GM23338 (cell line): ENCODE measurements around the gene ZNF581. TPM values are rescaled to one million over a fixed set of nuclear protein-coding genes. Genes with fewer than 3 reads are reported as not detected.

Source experiments
- ATAC-seq: fragments of 200-7000 bp; cut with Tn5 transposase; 3 replicates; pipeline ENCODE4 v1.9.1; 2020
- DNase-seq: peaks from one replicate; pipeline ENCODE4 v3.0.0-alpha.2; 2015; ENCODE audit warnings: low spot score
- H2AFZ ChIP-seq: fragments of 200-600 bp; sonication (generic); 2 replicates; pipeline ENCODE4 v1.8.0; 2016; ENCODE audit warnings: antibody characterized with exemption, mild to moderate bottlenecking, moderate library complexity
- H3F3A ChIP-seq: fragments of 200-600 bp; sonication (generic); replicated peaks from 2 replicates; pipeline ENCODE4 v1.8.0; 2017; ENCODE audit warnings: antibody characterized with exemption, mixed run types, low read depth
- H3K27ac ChIP-seq: fragments of 200-600 bp; sonication (generic); 2 replicates; pipeline ENCODE4 v1.6.1; 2016; ENCODE audit warnings: low read depth
- H3K27me3 ChIP-seq: fragments of 200-600 bp; sonication (generic); 2 replicates; pipeline ENCODE4 v1.8.0; 2016; ENCODE audit warnings: mild to moderate bottlenecking, mixed run types, moderate library complexity; ENCODE audit not compliant: insufficient read depth
- H3K36me3 ChIP-seq: fragments of 200-600 bp; sonication (generic); 2 replicates; pipeline ENCODE4 v1.8.0; 2016; ENCODE audit warnings: mild to moderate bottlenecking; ENCODE audit not compliant: insufficient read depth
- H3K4me1 ChIP-seq: fragments of 200-600 bp; sonication (generic); 2 replicates; pipeline ENCODE4 v1.8.0; 2016; ENCODE audit warnings: mild to moderate bottlenecking, moderate library complexity; ENCODE audit not compliant: insufficient read depth
- H3K4me2 ChIP-seq: fragments of 200-600 bp; sonication (generic); 2 replicates; pipeline ENCODE4 v1.7.1; 2017; ENCODE audit warnings: mixed run types
- H3K4me3 ChIP-seq: fragments of 200-600 bp; sonication (generic); 2 replicates; pipeline ENCODE4 v1.6.1; 2016; ENCODE audit warnings: mixed run types
- H3K79me2 ChIP-seq: fragments of 200-600 bp; sonication (generic); replicated peaks from 2 replicates; pipeline ENCODE4 v1.8.0; 2017; ENCODE audit warnings: mild to moderate bottlenecking; ENCODE audit not compliant: insufficient read depth
- H3K9me2 ChIP-seq: fragments of 200-600 bp; sonication (generic); 2 replicates; pipeline ENCODE4 v1.8.0; 2017; ENCODE audit not compliant: insufficient read depth
- H4K20me1 ChIP-seq: fragments of 200-600 bp; sonication (generic); replicated peaks from 2 replicates; pipeline ENCODE4 v1.8.0; 2017; ENCODE audit warnings: mild to moderate bottlenecking; ENCODE audit not compliant: insufficient read depth
- H3K27ac Mint-ChIP-seq: 2 replicates; pipeline ENCODE4 v1.8.0; 2020; ENCODE audit warnings: inconsistent platforms, mild to moderate bottlenecking, moderate library complexity, mixed read lengths
- H3K27me3 Mint-ChIP-seq: 3 replicates; pipeline ENCODE4 v1.8.0; 2022; ENCODE audit warnings: low read depth, mild to moderate bottlenecking, moderate library complexity, mixed read lengths, inconsistent platforms; ENCODE audit not compliant: insufficient read depth, poor library complexity
- H3K36me3 Mint-ChIP-seq: 3 replicates; pipeline ENCODE4 v1.8.0; 2021; ENCODE audit warnings: low read depth, mild to moderate bottlenecking, inconsistent platforms, moderate library complexity, mixed read lengths
- H3K4me1 Mint-ChIP-seq: 3 replicates; pipeline ENCODE4 v1.8.0; 2020; ENCODE audit warnings: mild to moderate bottlenecking, inconsistent platforms, mixed read lengths
- H3K4me3 Mint-ChIP-seq: 3 replicates; pipeline ENCODE4 v1.8.0; 2021; ENCODE audit warnings: moderate library complexity, mild to moderate bottlenecking, inconsistent platforms, mixed read lengths
- H3K9me3 Mint-ChIP-seq: 3 replicates; pipeline ENCODE4 v1.8.0; 2020; ENCODE audit warnings: moderate library complexity, mild to moderate bottlenecking, inconsistent platforms, mixed read lengths
- CREB1 ChIP-seq: fragments of 250-450 bp; sonication (Bioruptor Pico); IDR thresholded peaks from 2 replicates; pipeline ENCODE4 v1.5.0; 2020; ENCODE audit warnings: low read depth, mild to moderate bottlenecking, moderate library complexity
- CTCF ChIP-seq, 2 experiments: fragments of 200-600 bp in 1 of 2; sonication (generic) in 1 of 2; conservative IDR thresholded peaks; 2 replicates each; pipeline versions ENCODE4 v1.5.1 to v1.6.1; 2016 to 2017; ENCODE audit warnings: antibody characterized with exemption in 2 of 2, low read depth in 2 of 2, mild to moderate bottlenecking in 2 of 2, moderate library complexity in 1 of 2
- ETS1 ChIP-seq: IDR thresholded peaks from 2 replicates; pipeline ENCODE4 v1.6.1; 2016; ENCODE audit warnings: antibody characterized with exemption
- EZH2 ChIP-seq: fragments of 200-600 bp; sonication (generic); IDR thresholded peaks from one replicate; pipeline ENCODE4 v1.8.0; 2017; ENCODE audit warnings: antibody characterized with exemption, mild to moderate bottlenecking, low read depth; ENCODE audit not compliant: unreplicated experiment
- EZH2phosphoT487 ChIP-seq: fragments of 200-600 bp; sonication (generic); IDR thresholded peaks from one replicate; pipeline ENCODE4 v1.8.1; 2018; ENCODE audit warnings: antibody characterized with exemption; ENCODE audit not compliant: unreplicated experiment
- JUNB ChIP-seq: IDR thresholded peaks from one replicate; pipeline ENCODE4 v1.6.1; 2016; ENCODE audit warnings: antibody characterized with exemption; ENCODE audit not compliant: unreplicated experiment
- NANOG ChIP-seq: IDR thresholded peaks from 2 replicates; pipeline ENCODE4 v1.6.1; 2016; ENCODE audit warnings: antibody characterized with exemption, borderline replicate concordance
- POLR2AphosphoS5 ChIP-seq: IDR thresholded peaks from 2 replicates; pipeline ENCODE4 v1.6.1; 2016; ENCODE audit warnings: antibody characterized with exemption, low read depth
- REST ChIP-seq: IDR thresholded peaks from one replicate; pipeline ENCODE4 v1.6.1; 2018; ENCODE audit warnings: antibody characterized with exemption; ENCODE audit not compliant: unreplicated experiment
- STAT1 ChIP-seq: IDR thresholded peaks from one replicate; pipeline ENCODE4 v1.6.1; 2016; ENCODE audit warnings: antibody characterized with exemption; ENCODE audit not compliant: unreplicated experiment
- ZNF114 ChIP-seq: fragments of 250-450 bp; sonication (Bioruptor Pico); IDR thresholded peaks from 2 replicates; pipeline ENCODE4 v1.5.0; 2020; ENCODE audit warnings: mild to moderate bottlenecking, moderate library complexity
- ZNF331 ChIP-seq: fragments of 250-450 bp; sonication (Bioruptor Pico); IDR thresholded peaks from 2 replicates; pipeline ENCODE4 v1.5.0; 2020; ENCODE audit warnings: low read depth, mild to moderate bottlenecking, moderate library complexity
- ZNF462 ChIP-seq: fragments of 250-450 bp; sonication (Bioruptor Pico); IDR thresholded peaks from 2 replicates; pipeline ENCODE4 v1.5.0; 2020; ENCODE audit warnings: mild to moderate bottlenecking, moderate library complexity
- polyA plus RNA-seq: library from polyadenylated mRNA; unstranded; fragments of >200 nt; fragmentation: Nextera tagmentation; extraction: Ambion mirVana; gene quantifications from 2 replicates; pipeline ENCODE4 v1.2.1, GENCODE V29; 2016
- total RNA-seq: library from RNA; depleted of rRNA; stranded (reverse); fragments of >200 nt; shearing (Covaris generic); gene quantifications from 2 replicates; pipeline ENCODE4 v1.2.3, GENCODE V29; 2014

Gene ZNF581
- total and polyA plus RNA-seq, 2 experiments from 2014 or later = 48.5 to 87.6 TPM

- H3K4me3 Mint-ChIP-seq = peak overlapping the region; percentile 54; the same call in 1 of the 3 replicates
- no peaks in the 10 kb centered on the region for H3K27me3 ChIP-seq
- H3K4me2 ChIP-seq = 0 out of 2 replicates have a peak overlapping the region, but pooled peaks have one; percentile 45
- no peak overlapping the region for H3K4me3 ChIP-seq
- H3K4me1 ChIP-seq = peaks cover 22% of the 10 kb centered on the region
- H3F3A ChIP-seq = peaks cover 22% of the 10 kb centered on the region
- peak overlapping the region; percentile 61; the same call in 1 of the 2 replicates for H3K27ac ChIP-seq
- H3K9me2 ChIP-seq = no peaks in the 10 kb centered on the region
- peaks cover 13% of the 10 kb centered on the region for H3K36me3 Mint-ChIP-seq
- H3K27ac Mint-ChIP-seq = peak overlapping the region; percentile 87
- H3K36me3 ChIP-seq = no peaks in the 10 kb centered on the region
- peaks cover 6% of the 10 kb centered on the region for H3K9me3 Mint-ChIP-seq
- TF ChIP-seq EZH2phosphoT487 (no peak), ZNF114 (CRISPR knock-in tag) (no peak), NANOG (no peak), CREB1 (CRISPR knock-in tag) (no peak), JUNB (no peak), ETS1 (no peak), POLR2AphosphoS5 (no peak), REST (no peak), ZNF462 (CRISPR knock-in tag) (no peak), EZH2 (no peak), ZNF331 (CRISPR knock-in tag) (no peak), CTCF (conservative IDR thresholded peaks at IDR 0.05; ENCODE audit: low read depth in 2 of 2) (no peak), STAT1 (no peak)
- H2AFZ ChIP-seq = no peak overlapping the region
- peaks cover 43% of the 10 kb centered on the region for H3K27me3 Mint-ChIP-seq
- ATAC-seq = no peak
- H4K20me1 ChIP-seq = peaks cover 4% of the 10 kb centered on the region
- H3K79me2 ChIP-seq = peaks cover 14% of the 10 kb centered on the region
- DNase-seq = no peak
- H3K4me1 Mint-ChIP-seq = peaks cover 40% of the 10 kb centered on the region
Measured at GRCh38 chr19:55603115-55603514, 40.3 kb upstream of the ZNF581 start.
